CD4-positive, alpha-beta T cell treated with Interleukin-2 at 100 ng/mL for 4 hours (primary cell): Measurements from ENCODE around the gene RTP3.

ENCODE experiments used
- DNase-seq: peaks from one replicate; pipeline ENCODE4 v3.0.0-alpha.2; 2020; ENCODE audit warnings: low spot score

RTP3 gene

DNA sequence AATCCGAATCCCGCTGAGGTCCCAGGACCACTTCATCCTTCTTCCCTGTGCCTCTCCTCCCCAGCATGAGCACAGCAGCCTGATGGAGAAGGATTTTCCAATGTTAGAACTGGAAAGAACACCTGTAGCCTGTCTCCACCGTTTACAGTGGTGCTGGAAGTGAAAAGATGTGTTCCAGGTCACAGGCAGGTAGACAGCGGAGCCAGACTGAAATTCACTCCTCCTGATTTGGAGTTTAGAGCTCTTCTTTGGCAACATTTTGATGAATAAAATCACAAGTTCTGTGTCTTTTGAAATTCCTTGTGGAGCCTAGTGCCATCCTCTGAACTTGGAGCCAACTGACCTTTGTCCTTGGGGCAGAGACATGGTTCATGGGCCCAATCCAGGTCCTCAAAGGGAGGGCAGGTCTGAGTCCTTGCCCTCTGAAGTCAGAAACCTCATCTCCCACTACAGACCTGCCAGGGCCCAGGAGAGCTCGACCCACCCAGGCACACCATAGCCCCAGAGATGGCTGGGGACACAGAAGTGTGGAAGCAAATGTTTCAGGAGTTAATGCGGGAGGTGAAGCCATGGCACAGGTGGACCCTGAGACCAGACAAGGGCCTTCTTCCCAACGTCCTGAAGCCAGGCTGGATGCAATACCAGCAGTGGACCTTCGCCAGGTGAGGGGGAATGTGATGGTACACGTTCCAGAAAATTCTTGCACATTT, at the start of gene RTP3:
TSS of gene RTP3 (plus strand) at position 421 of the 710 bp plus-strand sequence. CDS start at position 508, 87 bp downstream.
- DNase-seq, result no peak

DNA sequence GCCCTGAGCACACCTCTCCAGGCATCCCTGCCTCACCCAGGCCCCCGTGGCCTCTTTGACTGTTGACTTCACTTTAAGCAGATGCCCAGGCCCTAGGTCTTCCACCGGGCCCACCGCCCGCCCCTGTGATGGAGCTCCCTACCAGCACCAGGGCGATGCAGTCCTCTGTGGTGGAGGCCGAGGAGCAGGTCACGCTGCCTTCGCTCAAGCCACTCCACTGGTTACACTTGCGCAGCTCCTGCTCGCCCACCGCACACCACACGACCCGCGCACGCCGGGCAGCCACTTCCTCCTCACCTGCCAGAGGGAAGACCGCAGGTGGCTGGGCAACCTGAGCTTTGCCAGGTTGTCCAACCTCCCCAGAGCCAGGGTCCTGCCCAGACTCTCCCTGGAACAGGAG, 49.1 kb upstream of the RTP3 start:
- no peak for DNase-seq

DNA sequence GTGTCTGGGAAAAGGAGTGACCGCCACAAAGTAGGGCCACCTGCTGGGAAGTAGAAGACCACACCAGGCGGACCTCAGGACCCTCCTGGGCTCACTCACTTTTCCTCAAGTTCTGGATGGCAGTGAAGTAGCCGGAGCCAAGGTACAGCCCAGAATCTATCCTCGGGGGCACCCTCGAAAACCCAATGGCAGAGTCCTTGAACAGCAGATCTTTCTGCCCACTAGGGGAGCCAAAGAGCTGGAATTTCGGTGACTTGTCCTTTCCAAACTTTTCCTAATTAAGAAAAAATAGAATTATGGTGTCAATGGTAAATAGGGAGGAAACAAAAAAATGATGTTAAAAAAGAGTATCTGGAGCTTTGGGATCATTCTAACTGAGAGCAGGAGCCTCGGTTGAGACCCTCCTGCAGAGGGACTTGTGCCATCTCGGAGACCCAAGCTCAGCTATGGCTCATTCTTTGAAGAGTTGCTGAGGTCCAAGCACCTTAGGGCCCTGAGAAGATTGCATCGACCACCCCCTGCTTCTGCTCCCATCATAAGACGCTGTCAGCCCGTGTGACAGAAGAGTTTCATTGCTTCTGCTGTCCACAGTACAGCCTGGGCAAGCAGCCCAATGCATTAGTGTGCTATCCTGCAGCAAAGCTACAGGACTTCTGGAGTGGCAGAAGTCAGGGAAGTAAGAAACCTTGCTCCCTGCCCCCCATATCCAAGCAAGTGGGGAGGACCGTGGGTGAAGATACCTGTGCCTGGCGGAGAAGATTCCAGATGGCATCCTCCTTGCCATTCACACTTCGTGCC, 47.8 kb upstream of the RTP3 start:
- no peak for DNase-seq

DNA sequence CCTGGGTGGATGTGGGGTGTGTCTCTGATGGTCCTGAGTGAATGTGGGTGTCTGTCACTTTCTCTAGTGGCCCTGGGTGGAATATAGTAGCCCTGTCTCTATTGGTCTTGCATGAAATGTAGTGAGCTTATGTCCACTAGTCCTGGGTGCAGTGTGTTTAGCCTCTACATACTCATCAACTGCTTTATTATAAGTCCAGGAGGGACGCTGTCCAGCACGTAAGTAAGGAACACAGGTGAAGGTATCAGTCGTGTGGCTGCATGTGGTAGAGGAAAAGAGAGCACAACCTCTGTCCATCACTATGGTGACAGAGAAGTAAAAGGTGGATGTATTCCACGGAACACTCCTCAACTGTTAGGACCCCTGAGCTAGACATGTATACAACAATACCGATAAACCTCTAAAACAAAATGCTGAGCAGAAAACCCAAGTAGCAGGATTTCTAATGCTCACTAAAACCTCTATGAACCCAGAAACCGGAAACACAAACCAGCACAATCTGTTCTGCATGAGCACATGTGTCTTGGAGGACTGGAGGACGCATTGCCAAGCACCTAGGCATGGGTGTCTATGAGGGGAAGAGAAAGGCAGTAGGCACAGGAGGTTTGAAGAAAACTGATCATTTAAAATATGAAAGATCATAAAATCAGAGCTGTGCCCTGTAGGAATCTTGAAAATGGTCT, 44.1 kb upstream of the RTP3 start:
- DNase-seq, result no peak

DNA sequence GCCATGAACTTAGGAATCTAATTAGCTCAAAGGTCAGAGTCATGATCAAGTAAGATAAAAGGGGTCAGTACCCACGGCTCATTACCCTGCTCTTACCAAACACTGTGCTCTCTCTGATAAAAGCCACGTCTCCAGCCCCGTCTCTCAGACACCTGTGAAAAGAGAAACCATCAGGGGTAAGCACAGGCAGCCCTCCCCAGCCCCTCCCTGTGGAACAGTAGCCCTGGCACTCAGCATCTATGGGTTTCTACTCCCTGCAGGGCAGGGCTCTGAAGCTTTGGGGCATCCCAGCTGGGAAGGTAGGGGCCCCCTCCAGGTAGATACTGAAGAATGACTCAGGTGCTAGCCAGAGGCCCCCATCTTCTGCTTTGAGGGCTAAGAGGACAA, 43.6 kb upstream of the RTP3 start:
- no peak for DNase-seq

DNA sequence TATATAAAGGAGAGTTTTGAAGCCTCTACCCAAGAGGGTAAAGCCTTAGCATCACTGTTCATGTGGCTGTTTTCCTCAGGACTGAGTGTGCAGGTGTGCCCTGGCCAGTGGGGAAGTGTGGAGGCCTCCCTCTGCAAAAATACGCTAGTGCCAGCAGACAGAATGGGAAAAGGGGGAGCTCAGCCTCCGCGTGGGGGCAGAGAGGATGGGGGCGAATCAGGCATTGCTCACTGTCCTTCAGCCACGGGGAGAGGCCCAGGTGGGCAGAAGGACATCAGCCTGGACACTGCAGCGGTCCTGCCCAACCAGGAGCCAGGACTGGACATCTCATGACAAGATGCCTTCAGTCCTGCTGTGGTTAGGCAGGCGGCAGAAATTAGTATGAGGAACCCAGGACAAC, 43.2 kb upstream of the RTP3 start:
- DNase-seq, result no peak

DNA sequence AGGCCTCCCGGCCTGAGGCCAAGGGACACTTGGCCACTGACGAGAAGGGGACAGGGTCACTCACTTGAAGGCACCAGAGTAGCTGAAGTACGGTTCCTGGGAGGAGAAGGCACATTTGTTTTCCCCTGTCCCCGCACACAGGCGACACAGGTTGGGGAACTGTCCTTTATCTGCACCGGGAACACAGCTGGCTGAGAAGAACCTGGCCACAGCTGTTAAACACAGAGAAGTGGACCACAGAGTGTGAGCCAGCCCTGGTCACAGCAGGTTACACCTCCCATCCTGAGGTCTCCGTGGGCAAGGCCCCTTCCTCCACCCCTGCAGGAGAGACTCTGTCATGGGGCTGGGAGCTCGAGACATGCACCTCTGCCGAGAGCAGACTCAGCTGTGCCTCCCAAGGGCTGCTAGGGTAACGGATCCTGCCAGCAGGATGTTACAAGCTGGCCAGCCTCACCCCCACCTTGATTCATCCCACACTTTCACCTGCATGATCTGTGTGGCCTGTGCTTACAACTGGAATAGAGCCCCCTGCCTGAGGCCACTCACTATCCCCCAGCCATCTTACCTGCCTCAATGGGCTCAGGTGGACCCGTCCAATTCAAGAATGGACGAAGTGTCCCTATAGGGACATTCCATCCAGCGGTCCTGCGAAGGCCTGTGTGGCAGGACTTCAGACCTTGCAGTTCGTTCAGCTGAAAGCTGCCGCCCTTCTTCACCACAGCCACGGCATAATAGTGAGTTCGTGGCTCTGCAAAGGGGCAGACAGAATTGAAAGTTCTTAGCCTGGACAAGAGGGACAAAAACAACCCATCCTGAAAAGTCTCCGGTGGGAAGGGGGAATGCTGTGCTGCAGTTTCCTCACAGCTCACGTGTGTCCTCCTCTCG, 42.3 kb upstream of the RTP3 start:
- no peak for DNase-seq

DNA sequence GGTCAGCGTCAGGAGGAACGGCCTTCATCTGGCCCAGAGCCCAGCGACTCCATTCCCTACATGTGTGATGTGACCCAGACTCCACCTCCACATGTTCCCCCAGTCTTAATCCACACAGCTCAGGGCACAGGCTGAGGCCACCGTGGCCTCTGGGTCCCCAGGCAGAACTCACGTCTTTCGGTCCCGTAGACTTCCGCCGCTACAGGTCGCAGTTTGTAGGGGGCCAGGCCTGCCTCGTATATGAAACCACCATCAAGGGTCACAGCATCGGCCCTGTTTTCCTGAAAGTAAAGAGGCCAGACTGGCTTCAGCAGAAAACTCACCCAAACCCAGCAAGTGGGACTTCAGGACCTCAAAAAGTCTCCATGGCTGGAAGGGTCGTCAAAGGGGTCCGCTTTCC, 41.7 kb upstream of the RTP3 start:
- no peak for DNase-seq

DNA sequence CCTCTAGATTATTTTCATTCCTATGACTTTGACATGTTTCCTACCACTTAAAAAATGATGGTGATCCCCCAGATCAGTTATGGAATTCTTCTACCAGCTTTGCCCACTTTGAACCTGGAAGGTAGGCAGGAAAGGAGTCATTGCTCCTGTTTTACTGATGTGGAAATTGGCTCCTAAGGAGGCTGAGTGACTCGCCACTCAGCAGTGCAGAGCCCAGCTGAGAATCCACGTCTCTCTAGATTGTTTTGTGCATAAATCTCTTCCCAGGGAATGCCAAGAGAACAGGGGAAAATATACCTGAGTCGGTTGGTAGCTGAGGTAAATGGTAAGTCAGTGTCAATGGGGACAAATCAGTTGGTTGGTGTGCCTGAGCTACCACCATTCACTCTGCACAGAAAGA, 37.7 kb upstream of the RTP3 start:
- no peak for DNase-seq

DNA sequence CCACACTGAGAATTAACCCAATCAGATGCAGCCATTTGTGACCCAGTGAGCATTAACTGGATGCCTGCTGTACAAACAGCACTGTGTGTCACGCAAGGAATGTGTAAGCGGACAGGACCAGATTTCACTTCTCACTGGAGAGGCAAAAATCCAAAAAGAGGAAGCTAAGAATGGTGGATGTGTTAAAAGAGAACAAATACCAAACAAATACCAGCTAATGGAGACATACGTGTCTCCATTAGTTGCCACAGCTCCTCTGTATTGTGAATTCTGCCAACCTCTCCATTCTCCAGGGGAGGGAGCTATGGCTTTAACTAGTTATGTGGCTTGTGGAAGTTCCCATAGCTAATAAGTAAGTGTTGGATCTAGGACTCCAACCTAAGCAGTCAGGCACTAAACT, 35.7 kb upstream of the RTP3 start:
- DNase-seq, result no peak

DNA sequence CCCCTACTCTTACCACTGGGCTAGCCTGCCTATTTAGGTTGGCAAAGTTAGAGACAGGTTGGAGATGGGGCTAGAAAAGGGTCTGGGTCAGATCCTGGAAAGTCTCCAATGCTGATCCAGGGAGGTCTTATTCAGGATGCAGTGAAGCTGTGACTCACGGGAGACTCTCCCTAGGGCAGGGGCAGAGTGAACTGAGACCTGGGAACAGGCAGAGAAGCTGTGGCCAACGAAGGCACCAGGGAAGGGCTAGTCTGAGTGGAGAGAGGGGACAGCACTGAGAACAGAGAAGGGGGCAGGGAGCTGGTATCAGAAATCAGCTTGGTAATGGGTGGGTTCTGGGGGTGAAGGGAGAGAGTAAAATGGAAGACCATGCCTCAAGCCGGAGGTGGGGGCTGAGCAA, 35.3 kb upstream of the RTP3 start:
- no peak for DNase-seq

DNA sequence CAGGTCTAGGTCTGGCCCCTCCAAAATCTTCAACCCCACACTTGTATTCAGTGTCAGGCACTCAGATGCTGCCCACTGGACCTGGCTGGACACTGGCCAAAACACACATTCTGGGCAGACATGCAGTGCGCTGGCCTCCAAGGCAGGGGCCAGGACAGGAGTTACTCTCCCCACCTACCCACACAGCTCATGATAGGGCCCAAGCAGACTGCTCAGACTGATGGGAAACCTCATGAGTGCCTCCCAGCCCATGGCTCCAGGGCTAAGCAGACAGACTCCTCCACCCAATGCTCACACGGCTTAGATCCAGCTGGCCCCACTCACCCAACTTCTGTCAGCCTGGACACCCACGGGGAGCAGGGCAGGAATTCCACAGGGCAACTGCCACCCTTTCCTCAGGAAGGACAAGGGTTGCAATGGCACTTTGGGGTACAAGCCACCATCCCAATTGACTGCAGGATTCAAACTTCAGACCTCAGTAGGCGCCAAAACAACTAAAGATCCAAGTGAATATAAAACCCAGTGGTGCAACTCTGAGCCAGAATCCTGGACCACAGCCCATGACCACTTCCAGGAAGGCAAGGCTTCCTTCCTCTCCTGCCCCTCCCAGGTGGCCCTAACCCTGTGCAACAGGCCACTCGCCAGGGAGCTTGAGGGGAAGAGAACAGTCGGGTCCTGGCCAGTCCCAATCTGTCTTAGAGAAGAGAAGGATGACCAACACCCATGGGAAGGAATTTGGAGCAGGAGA, 34.5 kb upstream of the RTP3 start:
- no peak for DNase-seq

DNA sequence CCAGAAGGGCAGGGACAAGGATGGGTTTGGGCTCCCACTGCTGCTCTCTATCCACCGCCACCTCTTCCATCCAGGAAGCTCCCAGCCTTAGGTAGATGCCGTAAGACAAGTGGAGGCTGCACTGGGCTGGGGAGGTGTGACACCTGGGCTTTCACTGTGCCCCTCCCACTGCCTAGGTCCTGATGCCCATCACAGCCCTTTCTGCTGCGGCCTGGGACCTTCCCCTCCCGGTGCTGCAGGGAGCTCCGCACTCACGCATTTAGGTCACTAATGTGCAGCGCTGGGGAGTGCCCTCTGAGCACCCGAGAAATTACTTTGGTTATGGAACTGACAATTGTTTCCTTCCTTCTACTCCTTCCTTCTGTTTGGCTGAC, 33.9 kb upstream of the RTP3 start:
- DNase-seq, result no peak

DNA sequence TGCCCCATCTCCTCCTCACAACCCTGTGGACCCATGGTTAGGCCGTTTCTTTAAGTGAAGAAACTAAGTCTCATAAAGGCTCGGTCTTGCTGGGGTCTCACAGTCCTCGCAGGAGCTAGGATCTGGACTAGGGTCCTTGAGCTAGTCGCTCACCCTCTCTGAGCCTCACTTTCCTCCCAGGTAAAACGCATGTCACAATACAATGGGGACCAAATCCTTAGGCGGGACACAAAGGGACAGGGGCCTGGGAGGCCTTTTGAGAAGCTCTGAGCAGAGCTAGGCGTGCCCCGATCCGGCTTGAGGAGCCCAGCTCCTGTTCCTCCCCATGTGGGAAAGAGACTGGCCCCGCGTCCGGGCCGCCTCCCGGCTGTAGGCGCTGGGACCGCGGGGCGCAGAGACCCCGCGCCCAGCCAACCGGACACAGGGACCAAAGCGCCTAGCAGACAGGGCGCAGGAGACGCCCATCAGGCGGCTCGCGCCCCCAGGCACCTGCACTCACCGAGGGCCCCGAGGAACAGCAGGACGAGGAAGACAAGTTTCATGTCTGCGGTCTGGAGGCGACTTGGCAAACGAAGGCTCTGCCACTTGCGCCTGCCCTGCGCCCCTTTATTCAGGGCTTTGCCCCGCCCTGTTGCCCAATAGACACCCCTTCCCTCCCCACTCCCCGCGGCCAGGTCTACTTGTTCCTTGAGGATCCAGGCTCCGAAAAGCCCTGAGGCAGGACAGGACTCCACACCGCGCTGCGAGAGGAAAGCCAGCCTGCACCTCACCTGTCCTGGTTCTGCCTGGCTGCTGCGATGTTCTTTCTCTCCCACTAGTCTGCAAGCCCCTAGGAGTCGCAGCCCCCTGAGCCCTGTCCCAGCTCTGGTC, 33.2 kb upstream of the RTP3 start, which contains the start of gene LTF:
TSS of gene LTF (minus strand) at position 580 of the 870 bp plus-strand sequence. CDS start at position 542, 38 bp downstream.
- DNase-seq, result no peak

DNA sequence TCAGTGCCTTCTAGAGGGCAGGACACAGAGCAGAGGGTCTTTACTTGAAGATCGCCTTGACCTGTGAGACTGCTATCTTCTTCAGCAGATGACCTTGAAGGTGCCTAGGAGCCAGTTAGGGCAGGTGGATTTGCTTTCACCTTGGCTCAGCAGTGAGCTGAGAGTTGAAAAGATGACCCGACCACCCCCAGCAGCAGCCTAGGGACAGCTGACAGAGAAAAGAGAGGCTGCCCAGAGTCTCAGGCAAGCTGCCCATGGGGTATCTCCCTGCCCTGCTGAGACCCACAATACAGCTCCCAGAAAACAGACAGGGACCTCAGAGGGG, 32.6 kb upstream of the RTP3 start:
- DNase-seq, result no peak

DNA sequence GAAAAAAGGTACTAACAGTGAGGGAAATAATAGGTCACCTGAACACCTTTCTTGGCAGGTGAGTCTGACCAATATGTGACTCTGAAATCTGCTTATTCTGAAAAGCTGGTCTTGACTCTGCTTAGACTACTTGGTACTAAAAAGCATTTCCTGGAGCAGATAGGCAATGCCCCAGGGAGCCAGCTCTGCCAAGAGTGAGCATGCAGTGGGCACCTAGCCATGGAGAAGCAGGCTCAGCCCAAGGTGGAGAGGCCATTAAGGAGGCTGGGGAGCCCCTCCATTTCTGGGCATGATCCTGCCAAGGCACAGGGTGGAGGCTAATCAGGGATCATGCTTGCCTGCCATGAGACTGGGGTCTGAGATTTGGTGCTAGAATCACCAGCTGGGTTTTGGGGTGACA, 31.5 kb upstream of the RTP3 start:
- no peak for DNase-seq

DNA sequence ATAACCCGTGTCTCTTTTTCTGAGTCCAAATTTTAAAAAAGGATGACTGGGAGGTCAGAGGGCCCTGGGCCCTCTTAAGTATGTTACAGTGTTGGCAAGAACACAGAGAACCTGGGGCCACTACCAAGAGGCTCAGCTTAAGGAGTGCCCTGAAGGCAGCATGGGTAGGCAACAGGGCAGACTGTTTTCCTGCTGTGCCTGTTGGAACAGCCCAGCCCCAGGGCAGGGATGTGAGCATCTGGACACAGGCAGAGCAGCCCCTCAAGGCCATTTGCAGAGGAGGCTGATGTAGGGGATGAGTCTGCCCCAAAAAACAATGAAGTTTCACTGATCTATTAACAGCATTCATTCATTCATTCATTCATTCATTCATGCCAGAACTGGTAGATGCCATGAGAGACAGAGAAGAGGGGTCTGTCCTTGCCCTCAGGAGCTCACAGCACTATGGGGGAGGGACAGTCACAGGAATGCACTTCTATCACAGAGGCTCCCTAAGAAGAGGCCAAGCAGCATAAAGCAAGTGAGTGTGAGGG, 30.8 kb upstream of the RTP3 start:
- DNase-seq, result no peak

DNA sequence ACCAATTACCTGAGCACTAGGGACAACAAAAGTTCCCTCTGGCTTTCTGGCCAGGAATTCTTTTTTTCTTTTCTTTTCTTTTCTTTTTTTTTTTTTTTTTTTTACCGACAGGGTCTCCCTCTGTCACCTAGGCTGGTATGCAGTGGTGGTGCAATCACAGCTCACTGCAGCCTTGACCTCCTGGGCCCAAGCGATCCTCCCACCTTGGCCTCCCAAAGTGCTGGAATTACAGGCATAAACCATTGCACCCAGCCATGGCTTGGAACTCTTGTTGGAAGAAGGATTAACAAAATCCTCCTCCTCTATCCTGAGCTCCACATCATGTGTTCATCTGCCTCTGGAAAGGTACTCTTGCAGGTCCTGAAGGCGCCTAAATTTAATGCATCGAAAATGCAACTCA, 30.2 kb upstream of the RTP3 start:
- DNase-seq, result no peak

DNA sequence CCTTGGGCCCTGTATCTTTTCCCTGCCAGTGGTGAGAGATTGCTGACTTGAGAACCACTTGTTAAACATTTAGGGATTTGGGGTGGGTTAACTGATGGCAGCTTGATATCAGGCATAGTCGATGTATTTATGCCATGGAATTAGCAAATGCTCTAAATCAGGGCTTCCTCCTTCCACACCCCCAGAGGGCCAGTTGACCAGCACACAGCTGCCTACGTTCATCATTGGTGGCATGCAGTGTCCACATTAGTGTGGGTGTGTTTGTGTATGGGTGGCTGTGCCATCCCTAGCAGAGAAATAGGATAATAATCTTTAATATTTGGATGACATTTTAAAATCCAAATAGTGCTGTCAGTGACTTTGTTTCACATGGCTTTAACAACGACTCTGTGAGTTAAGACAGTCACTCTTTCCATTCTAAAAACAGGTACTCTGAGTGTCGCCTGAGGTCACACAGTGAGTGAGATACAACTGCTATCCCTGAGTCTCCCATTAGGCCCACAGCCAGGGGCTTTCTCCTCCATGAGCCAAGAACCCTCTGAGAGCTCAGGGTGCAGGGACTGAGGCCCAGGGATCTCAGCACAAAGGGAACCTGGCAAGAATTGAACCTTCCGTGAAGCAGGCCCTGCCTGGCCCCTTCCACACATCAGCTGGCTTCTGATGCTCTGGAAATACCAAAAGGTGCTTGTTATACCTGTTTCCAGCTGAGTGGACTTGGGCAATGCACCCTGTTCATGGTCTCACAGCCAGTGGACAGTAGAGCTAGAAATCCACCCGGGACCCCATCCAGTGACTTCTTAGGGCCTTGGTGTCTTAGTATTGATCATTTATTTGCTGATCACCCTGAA, 28.8 kb upstream of the RTP3 start:
- DNase-seq, result no peak
